ENCODE data around the gene LRRTM3.

Gene LRRTM3

GRCh38 chr10:66926841-66927240 lies 1.0 kb downstream of the LRRTM3 start:
- H3K4me3 ChIP-seq (ENCODE audit: low read length) = no peak overlapping the region
- no peak for TF ChIP-seq ZNF274 (IDR thresholded peaks at IDR 0.05; ENCODE audit: low read depth, low read length)

- H3K4me3 ChIP-seq (ENCODE audit: low read length) = no peak overlapping the region
- TF ChIP-seq ZNF274 (IDR thresholded peaks at IDR 0.05; ENCODE audit: low read depth, low read length) = no peak
These were observed 1.6 kb downstream of the LRRTM3 start for GRCh38 chr10:66927251-66927935.

GRCh38 chr10:66927971-66928770 lies 2.3 kb downstream of the LRRTM3 start:
- no peak for TF ChIP-seq ZNF274 (IDR thresholded peaks at IDR 0.05; ENCODE audit: low read depth, low read length)
- no peak overlapping the region for H3K4me3 ChIP-seq (ENCODE audit: low read length)

- no peak for TF ChIP-seq ZNF274 (IDR thresholded peaks at IDR 0.05; ENCODE audit: low read depth, low read length)
- no peak overlapping the region for H3K4me3 ChIP-seq (ENCODE audit: low read length)
These were observed 2.9 kb downstream of the LRRTM3 start for GRCh38 chr10:66928776-66929175.

- no peak overlapping the region for H3K4me3 ChIP-seq (ENCODE audit: low read length)
- TF ChIP-seq ZNF274 (IDR thresholded peaks at IDR 0.05; ENCODE audit: low read depth, low read length) = no peak
These were observed 3.5 kb downstream of the LRRTM3 start for GRCh38 chr10:66929375-66929774.

GRCh38 chr10:66931340-66931948 lies 5.6 kb downstream of the LRRTM3 start:
- no peak for TF ChIP-seq ZNF274 (IDR thresholded peaks at IDR 0.05; ENCODE audit: low read depth, low read length)
- no peak overlapping the region for H3K4me3 ChIP-seq (ENCODE audit: low read length)

- no peak for TF ChIP-seq ZNF274 (IDR thresholded peaks at IDR 0.05; ENCODE audit: low read depth, low read length)
- no peak overlapping the region for H3K4me3 ChIP-seq (ENCODE audit: low read length)
These were observed 6.1 kb downstream of the LRRTM3 start for GRCh38 chr10:66931949-66932343.

GRCh38 chr10:66934711-66935110 lies 8.9 kb downstream of the LRRTM3 start:
- no peak for TF ChIP-seq ZNF274 (IDR thresholded peaks at IDR 0.05; ENCODE audit: low read depth, low read length)
- no peak overlapping the region for H3K4me3 ChIP-seq (ENCODE audit: low read length)

GRCh38 chr10:66940965-66941364 lies 15.1 kb downstream of the LRRTM3 start:
- no peak overlapping the region for H3K4me3 ChIP-seq (ENCODE audit: low read length)
- TF ChIP-seq ZNF274 (IDR thresholded peaks at IDR 0.05; ENCODE audit: low read depth, low read length) = no peak

GRCh38 chr10:66941491-66941890 lies 15.7 kb downstream of the LRRTM3 start:
- no peak overlapping the region for H3K4me3 ChIP-seq (ENCODE audit: low read length)
- TF ChIP-seq ZNF274 (IDR thresholded peaks at IDR 0.05; ENCODE audit: low read depth, low read length) = no peak

GRCh38 chr10:66942407-66942806 lies 16.6 kb downstream of the LRRTM3 start:
- TF ChIP-seq ZNF274 (IDR thresholded peaks at IDR 0.05; ENCODE audit: low read depth, low read length) = no peak
- no peak overlapping the region for H3K4me3 ChIP-seq (ENCODE audit: low read length)

- TF ChIP-seq ZNF274 (IDR thresholded peaks at IDR 0.05; ENCODE audit: low read depth, low read length) = no peak
- no peak overlapping the region for H3K4me3 ChIP-seq (ENCODE audit: low read length)
These were observed 17.8 kb downstream of the LRRTM3 start for GRCh38 chr10:66943590-66943989.

GRCh38 chr10:66951896-66952295 lies 26.1 kb downstream of the LRRTM3 start:
- TF ChIP-seq ZNF274 (IDR thresholded peaks at IDR 0.05; ENCODE audit: low read depth, low read length) = no peak
- no peak overlapping the region for H3K4me3 ChIP-seq (ENCODE audit: low read length)

GRCh38 chr10:66958466-66958865 lies 32.6 kb downstream of the LRRTM3 start:
- H3K4me3 ChIP-seq (ENCODE audit: low read length) = no peak overlapping the region
- no peak for TF ChIP-seq ZNF274 (IDR thresholded peaks at IDR 0.05; ENCODE audit: low read depth, low read length)

GRCh38 chr10:66964946-66965345 lies 39.1 kb downstream of the LRRTM3 start:
- no peak for TF ChIP-seq ZNF274 (IDR thresholded peaks at IDR 0.05; ENCODE audit: low read depth, low read length)
- no peak overlapping the region for H3K4me3 ChIP-seq (ENCODE audit: low read length)
